Fibroblast of skin of back (primary cell): ENCODE data around the gene ZSCAN21.
A peak's percentile ranks its signal among the peaks of the same experiment; 100 is the strongest.

Source experiments
- DNase-seq: peaks from one replicate; pipeline ENCODE4 v3.0.0-alpha.2; 2013

Gene ZSCAN21

DNA sequence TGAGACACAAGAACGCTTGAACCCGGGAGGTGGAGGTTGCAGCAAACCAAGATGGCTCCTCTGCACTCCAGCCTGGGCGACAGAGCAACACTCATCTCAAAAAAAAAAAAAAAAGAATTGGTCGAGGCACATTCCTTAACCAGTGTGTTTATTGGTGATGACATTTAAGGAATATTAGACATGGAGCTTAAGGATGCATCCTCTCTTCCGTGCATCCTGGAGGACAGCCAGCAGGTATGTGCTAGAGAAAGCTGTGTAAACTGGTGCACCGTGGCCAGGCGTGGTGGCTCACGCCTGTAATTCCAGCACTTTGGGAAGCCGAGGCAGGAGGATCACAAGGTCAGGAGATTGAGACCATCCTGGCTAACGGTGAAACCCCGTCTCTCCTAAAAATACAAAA, 22.4 kb upstream of the ZSCAN21 start:
- DNase-seq: no peak

DNA sequence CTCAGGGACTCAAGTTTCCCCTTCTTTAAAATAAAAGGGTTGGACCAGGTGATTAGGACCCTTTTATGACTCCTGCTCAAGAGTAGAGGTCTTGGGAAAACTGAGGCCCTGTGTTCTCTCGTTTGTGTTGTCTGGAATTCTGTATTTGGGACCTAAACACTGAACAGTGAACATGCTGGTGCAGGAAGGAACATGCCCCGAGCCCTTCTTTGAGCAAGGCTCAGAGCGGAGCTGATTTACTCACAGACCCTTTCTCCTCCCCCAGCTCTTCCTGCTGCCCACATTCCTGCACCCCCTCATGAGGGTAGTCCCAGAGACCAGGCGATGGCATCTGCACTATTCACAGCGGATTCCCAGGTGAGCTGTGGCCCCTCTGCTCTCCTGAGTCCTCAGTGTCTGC, 20.0 kb upstream of the ZSCAN21 start:
- no peak for DNase-seq

DNA sequence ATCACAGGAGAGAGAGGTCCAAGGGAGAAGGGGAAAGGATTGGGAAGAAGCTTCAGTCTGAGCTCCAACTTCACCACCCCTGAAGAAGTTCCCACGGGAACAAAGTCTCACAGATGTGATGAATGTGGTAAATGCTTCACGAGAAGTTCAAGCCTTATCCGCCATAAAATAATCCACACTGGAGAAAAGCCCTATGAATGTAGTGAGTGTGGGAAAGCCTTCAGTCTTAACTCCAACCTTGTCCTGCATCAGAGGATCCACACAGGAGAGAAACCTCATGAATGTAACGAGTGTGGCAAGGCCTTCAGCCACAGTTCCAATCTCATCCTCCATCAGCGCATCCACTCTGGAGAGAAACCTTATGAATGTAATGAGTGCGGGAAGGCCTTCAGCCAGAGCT, 16.0 kb upstream of the ZSCAN21 start:
- no peak for DNase-seq

DNA sequence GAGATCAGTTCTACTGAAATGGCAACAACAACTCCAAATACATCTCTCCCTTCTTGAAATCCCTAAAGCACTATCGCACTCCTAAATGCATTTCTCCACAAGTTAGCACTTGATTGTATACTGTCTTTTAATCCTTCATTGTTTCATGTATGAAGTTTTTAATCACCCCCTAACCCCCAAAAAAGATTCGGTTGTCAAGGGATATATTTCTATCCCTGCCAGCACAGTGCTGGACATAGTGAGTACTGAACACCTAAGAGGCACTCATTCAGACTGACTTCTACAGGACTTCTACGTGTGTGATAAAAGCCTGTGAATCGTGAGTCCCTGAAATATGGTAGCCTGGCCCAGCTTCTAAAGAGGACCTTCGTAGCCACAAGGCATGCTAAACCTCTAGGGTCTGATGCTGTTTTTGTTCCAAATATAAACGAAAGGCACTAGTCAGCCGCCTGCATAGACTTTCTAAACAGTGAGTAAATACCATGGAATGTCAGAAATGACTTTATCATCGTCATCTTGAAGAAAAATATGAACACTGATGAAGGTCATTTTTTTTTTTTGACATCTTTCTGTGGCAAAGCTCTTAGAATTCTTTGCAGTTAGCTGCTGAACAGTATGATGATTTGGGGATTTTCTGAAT, 14.6 kb upstream of the ZSCAN21 start:
- DNase-seq: peak; percentile 94

DNA sequence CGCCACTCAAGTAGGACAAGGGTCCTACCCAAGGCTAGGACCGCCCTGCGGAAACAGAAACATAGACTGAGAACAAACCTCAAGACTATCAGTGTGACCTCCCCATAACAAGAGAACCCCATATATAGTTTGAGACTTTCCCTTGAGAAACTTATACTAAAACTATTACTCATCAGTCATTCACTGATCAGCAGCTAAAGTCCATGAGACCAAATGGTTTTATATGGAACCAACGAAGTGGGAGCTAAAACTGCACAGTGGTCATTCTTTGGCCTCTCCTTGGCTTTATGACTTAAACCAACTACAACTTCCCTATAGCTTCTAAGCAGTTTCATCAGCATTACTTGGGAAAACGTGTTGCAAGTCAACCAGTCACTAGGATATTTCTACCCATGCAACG, 13.7 kb upstream of the ZSCAN21 start:
- DNase-seq: no peak

DNA sequence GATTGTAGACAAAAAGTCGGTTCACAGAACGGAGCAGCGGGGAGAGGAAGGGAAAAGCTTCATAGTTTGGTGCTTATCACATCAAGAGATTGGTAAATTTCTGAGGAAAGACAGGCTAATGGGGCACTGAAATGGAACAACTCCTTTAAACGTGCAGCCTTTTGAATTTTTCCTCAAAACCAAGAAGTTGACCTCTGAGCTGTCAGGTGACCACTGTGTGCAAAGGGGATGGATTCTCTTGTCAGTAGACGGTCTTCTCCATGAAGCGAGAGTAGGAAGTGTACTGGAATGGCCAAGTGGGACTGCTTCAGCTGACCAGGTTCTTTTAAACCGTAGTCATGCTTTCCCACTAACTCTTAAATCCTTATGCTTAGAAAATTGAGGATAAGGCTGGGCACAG, 11.2 kb upstream of the ZSCAN21 start:
- no peak for DNase-seq

DNA sequence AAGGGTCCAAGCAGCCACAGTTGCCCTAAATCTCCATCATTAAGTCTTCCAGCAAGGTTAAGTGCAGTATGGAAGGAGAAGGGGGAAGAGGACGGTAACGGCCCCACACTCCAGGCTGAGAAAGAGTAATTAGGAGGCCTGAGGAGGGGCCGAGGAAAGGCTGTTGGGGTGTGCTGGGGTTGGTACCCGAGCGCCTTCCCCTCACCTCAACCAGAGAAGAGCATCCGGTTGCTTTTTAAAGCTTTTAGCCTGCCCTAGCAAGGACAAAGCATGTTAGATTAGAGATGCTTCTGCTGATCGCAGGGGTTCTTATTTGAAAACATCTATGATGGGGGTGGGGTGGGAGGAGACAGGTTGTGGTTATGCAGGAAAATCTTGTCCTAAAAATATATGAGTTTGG, 9.0 kb upstream of the ZSCAN21 start:
- DNase-seq: no peak

DNA sequence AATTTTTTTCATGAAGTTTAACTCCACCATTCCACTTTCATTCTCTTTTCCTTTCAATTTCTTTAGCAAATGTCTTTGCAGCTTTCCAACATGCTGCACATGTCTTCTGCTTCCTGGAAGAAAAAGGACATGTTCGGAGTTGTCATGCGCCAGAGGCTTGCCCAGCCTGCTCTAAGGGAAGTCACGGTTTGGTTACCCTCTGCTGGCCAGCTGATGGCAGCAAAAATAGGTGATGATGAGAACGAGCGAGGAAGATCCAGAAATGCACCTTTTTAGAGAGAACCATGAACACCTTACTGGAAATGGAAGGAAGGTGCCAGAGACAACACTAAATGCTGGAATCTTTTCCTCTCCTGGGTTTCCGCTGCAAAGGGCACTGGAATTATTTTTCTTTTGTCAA, 4.9 kb upstream of the ZSCAN21 start:
- no peak for DNase-seq

DNA sequence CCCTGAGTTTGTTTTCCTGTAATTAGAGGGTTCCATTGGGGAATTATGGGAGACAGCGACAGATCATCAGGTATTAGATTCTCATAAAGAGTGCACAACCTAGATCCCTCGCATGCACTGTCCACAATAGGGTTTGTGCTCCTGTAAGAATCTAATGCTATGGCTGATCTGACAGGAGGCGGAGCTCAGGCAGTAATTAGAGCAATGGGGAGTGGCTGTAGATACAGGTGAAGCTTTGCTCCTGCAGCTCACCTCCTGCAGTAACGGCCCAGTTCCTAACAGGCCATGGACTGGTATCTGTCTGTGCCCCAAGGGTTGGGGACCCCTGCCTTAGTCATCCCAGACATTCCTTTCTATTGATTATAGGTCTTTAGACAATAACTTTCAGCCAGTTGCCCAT, 894 bp upstream of the ZSCAN21 start:
- no peak for DNase-seq

DNA sequence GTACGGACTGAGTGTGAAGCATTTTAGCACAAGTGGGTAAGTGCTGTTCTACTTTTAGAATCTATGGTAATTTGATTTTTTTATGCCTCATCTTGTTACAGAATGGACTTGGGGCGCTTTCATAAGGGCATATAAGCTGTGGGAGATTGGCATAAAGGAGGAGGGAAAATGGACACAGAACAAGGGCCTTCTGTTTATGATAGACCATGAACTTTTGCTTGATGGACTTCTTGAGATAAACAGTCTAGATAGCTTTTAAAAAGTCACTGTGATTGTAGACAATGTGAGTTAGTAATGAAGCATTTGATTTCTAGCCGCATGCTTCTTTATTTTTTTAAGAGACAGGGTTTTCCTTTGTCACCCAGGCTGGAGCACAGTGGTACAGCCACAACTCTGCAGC, 2.0 kb downstream of the ZSCAN21 start:
- DNase-seq: no peak

DNA sequence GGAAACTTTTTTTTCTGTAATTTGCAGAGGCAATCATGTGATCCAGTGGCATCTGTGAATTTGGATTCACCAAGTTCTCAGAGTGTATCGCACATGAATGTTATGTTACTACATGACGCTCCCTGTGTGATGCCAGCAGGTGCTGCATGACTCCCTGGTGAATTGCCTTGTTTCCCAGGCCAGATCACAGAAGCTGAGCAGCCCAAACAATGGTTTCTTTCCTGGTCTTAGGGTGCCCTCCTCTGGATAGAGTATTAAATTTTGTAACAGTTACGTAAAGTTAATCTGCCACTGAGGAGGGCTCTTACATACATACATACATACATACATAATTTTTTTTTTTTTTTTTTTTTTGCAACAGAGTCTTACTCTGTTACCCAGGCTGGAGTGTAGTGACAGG, 3.6 kb downstream of the ZSCAN21 start:
- peak; percentile 59 for DNase-seq

DNA sequence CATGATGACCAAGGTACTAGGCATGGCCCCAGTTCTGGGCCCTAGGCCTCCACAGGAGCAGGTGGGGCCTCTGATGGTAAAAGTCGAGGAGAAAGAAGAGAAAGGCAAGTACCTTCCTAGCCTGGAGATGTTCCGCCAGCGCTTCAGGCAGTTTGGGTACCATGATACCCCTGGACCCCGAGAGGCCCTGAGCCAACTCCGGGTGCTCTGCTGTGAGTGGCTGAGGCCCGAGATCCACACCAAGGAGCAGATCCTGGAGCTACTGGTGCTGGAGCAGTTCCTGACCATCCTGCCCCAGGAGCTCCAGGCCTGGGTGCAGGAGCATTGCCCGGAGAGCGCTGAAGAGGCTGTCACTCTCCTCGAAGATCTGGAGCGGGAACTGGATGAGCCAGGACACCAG, 7.4 kb downstream of the ZSCAN21 start:
- DNase-seq: no peak

DNA sequence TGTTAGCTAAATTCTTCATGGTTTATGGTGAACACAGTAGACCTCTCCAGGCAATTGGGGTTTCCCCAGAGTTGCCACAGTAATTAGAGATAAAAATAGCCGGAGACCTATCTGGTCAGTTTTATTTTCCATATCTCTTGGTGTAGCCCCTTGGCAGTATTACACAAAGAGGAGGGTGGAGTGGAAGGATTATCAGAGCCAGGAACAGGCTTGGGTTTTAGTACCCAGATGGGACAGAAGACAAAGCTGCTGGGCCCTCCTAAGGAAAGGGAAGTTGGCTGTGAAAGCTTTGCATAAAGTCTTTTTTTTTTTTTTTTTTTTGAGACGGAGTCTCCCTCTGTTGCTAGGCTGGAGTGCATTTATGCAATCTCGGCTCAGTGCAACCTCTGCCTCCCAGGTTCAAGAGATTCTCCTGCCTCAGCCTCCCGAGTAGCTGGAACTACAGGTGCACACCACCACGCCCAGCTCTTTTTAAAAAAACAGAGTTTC, 9.7 kb downstream of the ZSCAN21 start:
- no peak for DNase-seq

DNA sequence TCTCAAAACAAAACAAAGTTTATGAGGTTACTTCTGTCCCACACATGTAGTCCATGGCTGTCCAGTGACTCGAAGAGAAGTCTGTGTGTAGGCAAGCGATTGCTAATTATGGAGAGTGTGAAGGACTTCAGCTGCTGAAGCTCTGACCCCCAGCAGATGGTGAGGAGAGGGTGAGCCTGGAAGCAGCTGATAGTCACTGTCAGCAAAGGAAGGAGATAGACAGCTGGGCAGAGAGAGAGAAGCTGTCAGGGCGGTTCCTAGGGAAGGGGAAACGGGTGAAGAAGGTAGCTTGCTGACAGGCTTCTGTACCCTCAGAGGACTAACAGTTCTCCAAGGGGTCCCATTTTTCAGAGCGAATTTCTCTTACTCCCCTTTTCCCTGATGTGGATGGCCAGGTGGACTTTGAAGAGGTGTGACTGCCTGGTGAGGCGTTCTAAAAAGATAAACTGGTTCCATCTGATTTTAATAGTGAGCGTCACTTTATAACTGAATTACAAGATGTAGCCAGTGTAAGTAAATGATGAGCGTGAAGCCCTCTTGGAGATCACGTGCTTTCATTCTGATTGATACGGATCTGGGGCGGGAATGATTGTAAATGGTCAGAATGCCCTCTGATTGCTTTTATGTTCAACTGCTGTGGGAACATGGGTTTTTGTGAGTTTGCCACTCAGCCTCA, 12.1 kb downstream of the ZSCAN21 start:
- no peak for DNase-seq

DNA sequence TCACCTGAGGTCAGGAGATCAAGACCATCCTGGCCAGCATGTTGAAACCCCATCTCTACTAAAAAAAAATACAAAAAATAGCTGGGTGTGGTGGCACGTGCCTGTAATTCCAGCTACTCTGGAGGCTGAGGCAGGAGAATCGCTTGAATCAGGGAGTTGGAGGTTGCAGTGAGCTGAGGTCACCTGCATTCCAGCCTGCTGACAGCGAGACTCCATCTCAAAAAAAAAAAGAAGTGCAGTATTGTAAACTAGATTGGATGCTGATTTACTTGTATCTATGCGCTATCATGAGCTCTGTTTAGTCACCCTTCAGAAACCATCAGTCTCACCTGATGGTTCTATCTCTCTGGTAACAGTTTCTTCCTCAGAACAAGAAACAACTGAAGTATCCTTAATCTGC, 13.8 kb downstream of the ZSCAN21 start:
- no peak for DNase-seq

DNA sequence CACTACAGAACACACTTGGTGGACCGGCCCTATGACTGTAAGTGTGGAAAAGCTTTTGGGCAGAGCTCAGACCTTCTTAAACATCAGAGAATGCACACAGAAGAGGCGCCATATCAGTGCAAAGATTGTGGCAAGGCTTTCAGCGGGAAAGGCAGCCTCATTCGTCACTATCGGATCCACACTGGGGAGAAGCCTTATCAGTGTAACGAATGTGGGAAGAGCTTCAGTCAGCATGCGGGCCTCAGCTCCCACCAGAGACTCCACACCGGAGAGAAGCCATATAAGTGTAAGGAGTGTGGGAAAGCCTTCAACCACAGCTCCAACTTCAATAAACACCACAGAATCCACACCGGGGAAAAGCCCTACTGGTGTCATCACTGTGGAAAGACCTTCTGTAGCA, 14.6 kb downstream of the ZSCAN21 start:
- no peak for DNase-seq

DNA sequence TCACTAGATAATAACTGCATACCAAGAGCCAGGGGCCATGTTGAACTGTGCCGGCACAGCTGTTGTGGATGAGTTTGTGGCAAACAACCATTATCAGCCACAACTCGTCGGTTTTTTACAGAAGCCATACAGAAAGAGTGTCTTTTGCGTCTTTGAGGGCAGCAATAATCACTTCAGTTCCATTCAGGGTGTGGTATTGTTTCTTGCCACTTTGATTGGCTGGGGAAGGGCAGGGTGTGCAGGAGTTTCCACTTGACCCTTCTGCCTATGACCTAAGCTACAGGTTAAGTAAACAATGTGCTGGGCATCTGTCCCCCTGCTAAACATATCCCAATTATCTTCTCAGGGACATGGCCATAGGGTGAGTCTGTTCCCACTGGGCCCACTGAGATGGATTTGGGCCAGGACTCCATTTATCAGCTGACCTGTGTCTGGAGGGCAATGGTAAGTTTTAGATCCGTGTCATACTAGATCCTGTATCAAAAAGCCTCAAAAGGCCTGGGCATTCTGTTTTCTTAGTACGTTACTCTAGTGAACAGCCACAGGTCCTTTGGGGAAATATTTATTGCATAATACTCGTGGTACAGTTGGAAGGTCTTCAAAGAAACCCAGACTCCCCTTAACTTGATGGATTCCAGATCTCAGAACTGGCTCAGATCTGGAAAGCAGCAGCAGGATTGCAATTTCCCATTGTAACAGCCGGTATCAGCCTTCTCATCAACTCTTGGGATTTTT, 16.0 kb downstream of the ZSCAN21 start:
- DNase-seq: no peak

DNA sequence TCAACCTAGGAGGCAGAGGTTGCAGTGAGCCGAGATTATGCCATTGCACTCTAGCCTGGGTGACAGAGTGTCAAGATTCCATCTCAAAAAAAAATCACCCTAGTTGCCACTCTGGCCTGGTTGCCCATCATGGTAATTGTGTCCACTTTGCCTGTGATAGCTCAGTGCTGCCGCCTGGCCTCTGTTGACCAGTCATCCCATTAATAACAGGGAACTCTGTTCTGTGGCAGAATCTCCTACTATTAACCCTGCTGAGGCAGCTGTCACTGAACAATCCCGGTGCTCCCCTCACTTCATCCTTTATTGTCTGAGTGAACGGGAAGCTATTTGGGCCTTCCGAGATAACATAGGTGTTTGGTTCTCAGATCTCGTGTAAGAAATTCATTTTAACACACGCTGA, 17.4 kb downstream of the ZSCAN21 start:
- no peak for DNase-seq

DNA sequence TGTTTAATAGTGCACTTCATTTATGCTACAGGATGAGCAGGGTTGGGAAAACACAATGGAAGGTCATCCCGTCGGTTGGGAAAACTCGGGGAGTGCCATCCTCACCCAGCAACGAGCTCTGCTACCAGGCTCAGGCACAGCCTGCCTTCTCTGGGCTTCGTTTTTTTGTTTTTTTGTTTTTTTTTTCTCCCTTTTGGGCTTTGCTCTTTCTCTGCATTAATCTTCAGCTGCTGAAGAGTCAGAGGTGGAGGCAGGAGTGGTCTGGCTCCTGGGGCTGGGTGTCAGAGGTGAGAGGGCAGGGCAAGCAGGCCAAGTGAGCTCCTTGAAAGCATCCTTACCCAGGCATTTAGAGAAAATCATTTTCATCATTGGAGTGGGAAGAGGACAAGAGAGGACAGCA, 20.4 kb downstream of the ZSCAN21 start:
- DNase-seq: no peak

DNA sequence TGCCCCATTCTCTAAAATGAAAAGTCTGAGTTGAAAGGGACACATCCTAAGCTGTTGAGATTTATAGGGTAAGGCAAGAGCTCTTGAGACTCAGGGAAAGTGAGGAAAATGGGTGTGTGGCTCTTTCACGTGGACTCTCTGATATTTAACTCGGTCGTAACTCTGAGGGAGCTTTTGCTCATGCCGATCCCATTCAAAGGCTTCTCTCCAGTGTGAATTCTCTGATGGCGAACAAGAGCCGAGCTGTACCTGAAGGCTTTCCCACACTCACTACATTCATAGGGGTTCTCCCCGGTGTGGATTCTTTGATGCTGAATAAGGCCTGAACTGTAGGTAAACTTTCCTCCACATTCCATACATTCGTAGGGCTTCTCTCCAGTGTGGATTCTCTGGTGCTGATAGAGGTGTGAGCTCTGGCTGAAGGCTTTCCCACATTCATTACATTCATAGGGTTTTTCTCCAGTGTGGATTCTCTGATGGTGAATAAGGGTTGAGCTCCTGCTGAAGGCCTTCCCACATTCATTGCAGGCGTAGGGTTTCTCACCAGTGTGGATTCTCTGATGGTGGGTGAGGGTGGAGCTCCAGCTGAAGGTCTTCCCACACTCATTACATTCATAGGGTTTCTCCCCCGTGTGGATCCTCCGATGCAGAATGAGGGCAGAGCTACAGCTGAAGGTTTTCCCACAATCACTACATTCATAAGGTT, 21.6 kb downstream of the ZSCAN21 start:
- no peak for DNase-seq

DNA sequence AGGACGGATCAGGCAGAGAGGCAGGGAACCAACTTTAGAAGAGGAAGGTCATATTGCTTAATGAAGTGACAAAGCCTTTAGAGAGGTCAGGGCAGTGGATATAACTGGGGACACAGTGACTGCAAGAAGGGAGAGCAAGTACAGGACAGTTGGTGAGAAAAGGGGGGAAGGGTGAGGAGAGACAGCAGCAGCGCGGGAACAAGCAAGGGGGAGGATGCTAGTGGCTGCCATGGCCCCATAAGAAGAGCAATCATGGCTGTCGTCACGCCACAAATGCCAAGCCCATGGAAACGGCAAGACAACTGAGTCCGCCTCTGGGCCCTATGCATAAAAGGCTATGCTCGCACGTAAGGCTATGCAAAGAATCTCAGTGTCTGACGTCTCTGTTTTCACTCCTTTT, 22.9 kb downstream of the ZSCAN21 start:
- no peak for DNase-seq

DNA sequence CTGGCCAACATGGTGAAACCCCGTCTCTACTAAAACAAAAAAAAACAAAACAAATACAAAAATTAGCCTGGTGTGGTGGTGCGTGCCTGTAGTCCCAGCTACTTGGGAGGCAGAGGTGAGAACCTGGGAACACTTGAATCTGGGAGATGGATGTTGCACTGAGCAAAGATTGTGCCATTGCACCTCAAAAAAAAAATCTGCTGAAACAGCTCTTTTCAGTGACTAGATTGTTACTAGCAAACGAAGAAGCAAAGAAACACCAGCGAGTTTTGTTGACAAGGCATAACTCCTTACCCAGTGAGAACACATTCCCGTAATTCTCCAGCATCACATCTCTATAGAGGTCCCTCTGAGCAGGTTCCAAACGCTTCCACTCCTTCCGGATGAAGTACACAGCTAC, 25.3 kb downstream of the ZSCAN21 start:
- DNase-seq: no peak

DNA sequence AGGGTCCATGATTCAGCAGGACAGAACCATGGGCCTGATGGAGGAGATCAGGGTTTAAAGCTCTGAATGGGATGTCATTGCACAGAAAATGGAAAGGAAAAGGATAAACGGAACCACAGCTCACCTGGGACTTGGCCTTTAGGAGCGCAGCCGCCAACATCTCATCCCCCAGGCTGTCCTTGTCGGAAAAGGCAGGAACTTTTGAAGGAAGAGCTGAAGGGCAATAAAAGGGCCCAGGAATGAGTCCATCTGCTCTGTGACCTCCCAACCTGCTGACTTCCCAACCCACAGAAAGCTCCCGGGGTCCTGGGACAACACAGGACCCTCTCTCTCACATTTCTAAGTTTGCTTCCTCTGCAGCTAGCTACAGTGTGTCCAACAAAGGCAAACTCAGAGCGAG, 25.8 kb downstream of the ZSCAN21 start:
- no peak for DNase-seq
